ENCODE results near the gene RHOBTB1.
A peak's percentile ranks its signal among the peaks of the same experiment; 100 is the strongest.
"Not testable (repeated sequence)": the region's sequence is repeated elsewhere in the genome, so short reads cannot be mapped to it uniquely, and the experiment has no call there.

RHOBTB1 gene, protein sequence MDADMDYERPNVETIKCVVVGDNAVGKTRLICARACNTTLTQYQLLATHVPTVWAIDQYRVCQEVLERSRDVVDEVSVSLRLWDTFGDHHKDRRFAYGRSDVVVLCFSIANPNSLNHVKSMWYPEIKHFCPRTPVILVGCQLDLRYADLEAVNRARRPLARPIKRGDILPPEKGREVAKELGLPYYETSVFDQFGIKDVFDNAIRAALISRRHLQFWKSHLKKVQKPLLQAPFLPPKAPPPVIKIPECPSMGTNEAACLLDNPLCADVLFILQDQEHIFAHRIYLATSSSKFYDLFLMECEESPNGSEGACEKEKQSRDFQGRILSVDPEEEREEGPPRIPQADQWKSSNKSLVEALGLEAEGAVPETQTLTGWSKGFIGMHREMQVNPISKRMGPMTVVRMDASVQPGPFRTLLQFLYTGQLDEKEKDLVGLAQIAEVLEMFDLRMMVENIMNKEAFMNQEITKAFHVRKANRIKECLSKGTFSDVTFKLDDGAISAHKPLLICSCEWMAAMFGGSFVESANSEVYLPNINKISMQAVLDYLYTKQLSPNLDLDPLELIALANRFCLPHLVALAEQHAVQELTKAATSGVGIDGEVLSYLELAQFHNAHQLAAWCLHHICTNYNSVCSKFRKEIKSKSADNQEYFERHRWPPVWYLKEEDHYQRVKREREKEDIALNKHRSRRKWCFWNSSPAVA

DNA sequence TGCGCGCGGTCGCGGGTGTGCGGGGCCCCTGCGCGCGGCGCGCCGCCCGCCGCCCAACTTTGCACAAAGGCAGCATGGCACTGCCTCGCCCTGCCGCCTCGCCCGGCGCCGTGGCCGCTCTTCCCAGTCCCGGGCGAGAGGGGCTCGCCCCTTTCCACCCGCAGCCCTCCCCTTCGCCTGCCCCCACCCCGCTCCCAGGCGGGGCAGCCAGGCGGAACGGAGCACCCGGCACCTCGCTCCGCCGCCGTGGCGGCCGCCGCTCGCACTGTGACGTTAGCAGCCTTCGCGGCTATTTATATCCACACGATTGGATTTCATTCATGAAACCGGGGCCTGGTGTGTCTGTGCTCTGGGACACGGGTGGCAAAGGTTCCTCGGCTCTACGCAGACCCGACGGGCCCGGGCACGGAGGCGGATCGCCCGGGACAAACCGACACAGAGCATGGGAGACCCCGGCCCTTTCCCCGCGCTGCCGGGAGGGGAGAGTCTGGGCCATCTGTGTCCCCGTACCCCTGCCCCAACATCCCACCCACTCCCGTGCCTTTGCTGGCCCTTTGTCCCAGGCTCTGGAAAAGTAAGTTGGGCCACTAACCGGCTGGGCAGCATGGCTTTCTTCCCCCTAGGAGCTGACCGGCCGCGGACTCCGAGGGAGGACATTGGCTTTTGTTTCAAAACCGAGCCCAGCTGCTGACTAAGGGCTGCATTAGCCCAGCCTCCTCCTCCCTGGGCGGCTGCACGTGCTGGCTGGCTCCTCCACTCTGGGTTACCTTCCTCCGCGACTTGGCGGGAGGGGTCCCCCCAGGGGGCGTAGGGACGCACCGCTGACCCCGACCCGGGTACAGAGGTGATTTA, at the start of gene RHOBTB1:
RHOBTB1 (minus strand) TSS at position 128 of the 852 bp plus-strand sequence. CDS start 32,643 bp downstream, outside the sequence.
- DNase-seq: peak; percentile 11

DNA sequence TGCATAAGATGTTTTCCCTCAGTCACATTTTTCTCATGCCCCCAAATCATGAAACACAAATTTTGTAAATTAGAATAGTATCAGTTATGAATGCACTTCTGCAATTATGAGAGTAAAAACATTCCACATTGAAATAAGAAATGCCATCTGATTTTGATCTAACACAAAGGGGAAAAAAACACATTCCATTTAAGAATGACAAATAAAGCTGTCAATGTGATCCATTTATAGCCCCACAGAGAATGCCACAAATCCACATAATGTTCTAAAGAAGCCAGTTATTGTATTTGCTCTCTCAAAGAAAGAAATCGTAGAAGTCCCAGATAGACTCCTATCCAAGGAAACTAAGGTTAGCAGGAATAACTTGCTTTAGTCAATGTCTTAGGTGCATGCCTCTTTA, 48.7 kb upstream of the RHOBTB1 start:
- DNase-seq: no peak

DNA sequence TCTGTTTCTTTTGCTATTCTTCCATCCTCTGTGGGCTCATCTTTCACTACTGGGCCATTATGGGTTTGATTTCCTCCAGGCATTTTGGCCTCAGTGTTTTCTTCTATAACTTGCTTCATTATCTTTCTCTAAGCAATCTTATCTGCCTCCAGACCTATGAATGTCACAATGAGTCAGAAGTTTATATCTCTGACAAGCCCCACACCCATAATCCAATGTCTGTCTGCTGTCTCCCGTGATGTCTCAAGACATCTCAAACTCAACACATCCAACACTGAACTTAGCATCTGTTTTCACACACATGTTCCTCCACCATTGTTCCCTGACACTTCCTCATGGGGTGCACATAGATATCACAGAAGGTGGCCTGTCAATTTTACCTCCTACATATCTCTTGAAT, 46.7 kb upstream of the RHOBTB1 start:
- no peak for DNase-seq

DNA sequence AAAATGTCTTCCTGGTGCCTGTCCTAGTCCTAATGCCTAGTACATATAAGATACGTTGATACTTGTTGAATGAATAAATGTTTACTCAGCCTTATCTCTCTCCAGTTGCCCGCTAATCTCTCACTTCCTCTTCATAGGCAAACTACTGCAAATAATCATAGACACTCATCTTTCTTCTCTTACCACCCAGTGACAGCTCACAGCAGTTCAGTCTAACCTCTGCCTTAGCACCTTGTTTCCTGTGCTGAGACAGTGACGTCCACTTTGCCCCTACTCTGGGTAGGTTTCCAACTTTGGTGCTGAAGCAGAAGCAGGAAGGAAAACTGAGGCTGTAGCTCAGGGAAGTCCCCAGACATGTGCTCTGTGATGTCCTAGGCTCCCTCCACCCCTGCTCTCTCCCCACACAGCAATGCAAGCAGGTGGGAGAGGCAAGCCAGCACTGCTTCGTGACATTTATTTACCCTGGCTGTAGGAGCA, 45.5 kb upstream of the RHOBTB1 start:
- DNase-seq: no peak

DNA sequence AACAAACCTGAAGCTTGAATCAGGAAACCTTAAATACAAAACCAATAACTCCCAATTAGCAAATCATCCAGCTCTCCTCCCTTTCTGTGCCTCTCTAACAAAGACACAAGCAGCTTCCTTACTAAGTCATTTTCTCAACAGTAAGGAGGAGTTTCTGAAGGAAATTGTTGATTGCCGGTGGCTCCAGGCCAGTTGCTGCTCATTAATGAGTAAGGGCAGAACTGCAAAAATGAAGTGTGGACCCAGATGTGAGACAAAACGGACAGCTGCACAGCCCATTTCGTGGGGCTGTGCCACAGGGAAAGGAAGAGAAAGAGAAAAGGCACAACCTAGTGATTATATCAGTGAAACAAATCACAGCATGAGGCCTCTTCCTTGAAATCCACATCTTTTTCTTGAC, 42.8 kb upstream of the RHOBTB1 start:
- no peak for DNase-seq

DNA sequence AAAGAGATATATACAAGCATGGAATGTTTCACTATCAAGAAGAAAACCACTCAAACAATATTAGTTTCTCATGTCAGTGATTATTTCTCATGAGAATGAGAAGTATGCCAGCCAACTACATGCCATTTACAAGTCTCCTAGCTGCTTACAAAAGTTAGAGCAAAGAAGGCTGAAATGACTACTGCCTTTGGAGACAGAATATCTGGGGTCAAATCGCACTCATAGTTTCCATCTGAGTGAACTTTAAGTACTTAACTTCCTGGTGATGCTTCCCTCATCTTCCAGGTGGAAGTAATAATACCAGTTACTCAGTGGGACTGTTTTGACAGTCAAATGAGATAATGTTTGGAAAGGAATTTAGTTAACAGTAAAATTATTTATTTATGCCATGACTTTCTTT, 42.0 kb upstream of the RHOBTB1 start:
- DNase-seq: no peak

DNA sequence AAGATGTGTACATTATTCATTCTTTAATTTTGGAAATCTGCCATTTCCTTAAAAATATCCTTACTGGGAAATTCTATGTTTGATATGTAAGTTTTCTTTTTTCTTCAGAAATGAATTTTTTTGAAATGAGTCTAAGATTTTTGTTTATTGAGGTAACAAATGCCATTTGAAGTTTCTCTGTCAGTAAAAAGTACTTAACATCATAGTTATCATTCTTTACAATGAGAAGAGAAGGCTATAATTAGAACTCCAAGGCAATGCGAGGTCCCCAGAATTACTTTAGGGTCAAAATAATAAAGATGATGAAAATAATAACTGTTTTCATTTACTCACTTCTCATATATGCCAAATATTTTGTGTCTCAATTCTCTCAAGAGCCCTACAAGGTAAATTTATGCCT, 37.0 kb upstream of the RHOBTB1 start:
- no peak for DNase-seq

DNA sequence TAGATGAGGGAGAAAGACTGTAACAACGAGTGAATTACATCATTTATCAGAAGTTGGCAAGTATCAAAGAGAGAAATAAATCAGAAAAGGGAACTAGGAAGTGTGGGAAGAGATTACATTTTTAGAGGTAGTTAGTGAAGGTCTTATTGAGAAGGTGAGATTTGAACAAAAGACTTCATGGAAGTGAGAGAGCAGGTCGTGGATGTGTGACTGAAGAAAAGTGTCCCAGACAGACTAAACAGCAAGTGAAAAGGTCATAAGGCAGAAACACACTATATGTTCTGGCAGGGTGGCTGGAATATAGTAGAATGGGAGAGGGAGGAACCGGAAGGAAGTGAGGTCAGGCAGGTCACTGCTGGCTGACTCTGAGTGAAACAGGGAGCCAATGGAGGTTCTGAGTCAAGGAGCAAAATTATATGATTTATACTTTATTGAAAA, 35.7 kb upstream of the RHOBTB1 start:
- DNase-seq: no peak

DNA sequence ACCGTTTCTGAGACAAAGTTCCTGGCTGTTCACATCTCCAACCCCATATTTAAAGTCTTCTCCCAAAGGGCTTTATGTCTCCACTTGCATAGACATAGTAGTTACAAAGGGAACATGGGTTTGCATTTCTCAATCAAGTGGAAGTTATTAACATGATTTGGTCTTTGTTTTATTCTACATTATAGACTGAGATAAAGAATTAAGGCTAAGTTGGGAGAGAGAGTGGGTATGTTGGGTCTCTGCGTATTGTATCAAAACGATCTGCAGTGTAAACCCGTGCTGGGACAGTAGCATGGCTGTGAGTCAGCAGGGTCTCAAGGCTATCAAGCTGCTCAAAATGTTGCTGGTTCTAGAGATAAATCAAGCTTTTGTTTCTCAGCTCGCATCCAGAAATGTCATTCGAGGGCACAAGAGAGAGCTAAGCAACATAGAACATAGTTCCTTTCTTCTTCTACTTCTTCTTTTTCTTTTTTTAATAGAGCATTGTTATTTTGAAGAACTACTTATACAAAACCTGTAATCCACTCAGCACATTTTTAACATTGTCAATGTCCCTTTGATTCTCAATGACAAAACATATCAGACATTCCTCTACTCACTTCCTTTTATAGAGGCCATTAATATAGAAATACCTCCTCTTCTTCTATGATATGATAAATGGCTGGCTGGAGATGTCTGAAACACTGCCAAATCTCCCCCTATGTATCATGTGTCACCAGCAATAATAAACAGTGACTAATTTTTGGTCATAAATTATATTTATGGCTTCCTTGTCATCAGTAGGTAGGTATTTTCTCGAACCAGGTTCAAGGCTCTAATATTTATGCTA, 34.5 kb upstream of the RHOBTB1 start:
- DNase-seq: no peak

DNA sequence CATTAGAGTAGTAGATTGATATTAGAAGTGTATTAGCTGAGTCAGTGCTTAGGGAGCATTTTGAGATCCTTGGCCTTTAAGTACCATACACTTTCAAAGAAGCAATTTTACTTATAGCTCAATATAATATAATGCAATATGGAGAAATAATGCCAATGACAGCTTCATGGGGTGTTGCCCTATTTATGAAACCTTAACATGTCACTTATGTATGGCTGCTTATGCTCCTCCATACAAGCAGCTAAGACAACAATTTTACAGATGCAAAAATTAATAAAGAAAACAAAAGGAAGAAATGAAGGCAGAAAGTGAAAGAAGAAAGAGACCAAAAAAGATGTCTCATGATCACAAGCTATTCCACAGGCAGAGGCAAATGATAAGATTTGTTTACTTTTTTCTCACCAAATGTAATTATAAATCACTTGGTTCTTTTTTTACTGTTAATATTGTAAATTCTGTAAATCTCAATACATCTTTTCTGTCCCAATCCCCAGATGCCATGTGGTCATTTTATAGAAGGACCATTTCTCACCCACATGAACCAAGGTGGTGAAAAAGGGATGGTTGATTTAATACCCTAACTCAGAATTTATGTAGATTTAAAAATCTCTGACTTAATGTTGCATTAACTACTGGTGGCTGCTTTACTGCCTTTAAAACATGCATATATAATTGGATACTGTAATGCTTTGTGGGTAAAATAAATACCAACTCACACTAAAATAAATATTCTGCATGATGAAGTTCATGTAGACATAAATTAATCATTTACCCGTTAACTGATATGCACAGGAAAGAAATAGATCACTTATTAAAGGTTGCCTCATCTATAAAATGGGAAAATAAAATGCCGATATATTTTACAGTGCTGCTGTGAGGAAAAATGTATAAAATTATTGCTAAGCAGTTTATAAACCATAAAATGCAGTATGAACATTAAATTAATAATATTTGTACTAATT, 33.5 kb upstream of the RHOBTB1 start:
- no peak for DNase-seq

DNA sequence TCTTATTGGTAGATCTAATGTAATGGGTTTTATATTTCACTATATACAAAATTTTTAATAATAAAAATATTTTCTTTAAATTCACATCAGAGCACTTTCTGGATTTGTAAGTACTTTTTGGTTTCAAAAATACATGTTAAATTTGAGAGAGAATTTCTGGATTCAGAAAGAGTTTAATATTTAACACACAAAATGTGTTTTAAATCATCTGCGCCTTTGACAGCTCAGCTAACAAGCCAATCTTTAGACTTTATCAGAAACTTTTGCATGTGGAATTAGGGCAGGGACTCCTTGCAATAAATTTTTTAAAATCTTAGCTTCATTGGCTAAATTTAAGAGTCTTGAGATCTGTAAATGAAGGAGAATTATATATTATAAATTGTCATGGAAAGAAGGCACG, 32.7 kb upstream of the RHOBTB1 start:
- DNase-seq: no peak

DNA sequence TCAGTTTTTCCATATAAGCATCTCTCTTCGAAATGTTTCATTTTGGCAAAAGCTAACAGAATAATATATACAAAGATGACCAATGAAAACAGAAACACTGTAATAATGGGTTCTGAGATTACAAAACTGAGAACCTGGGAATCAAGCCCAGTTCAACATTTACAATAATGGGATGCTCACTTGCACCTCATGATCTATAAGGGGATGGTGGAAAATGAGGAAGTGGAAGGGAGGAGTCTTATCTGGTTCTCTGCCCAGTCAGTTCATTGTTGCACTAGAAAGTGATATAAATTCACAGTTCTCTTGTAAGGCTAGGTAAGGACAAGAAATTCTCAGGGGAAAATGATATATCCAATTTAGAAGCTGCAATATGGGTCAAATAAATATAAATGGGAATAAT, 31.7 kb upstream of the RHOBTB1 start:
- DNase-seq: no peak

DNA sequence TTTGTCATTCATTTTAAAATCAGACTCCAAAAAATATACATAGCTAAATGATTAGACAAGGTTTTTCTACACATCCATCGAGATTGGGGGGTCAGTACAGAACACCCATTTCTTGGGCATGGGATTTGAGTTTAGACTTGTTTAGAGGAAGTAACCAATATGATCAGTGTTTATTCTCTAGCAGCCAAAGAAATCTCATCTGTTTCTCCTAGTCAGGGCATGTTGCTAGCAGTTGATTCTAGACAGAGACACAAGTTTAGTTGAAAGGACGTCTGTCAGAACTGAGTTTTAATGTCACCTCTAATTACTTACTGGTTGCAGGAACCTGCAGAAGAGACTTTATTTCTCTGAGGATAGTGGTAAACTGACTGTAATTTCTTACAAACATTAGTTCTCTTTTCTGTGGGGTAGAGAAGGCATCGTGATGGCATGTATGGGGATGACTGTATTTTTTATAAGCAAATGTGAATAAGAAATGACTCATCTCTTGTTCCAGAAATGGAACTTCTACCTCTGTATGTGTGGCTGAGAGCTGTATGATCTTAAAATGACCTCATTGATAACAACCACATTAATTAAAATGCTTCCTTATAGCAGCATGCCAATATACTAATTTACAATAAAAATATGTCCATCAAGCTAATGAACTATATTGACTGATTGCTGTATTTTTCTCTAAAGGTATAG, 30.6 kb upstream of the RHOBTB1 start:
- DNase-seq: no peak

DNA sequence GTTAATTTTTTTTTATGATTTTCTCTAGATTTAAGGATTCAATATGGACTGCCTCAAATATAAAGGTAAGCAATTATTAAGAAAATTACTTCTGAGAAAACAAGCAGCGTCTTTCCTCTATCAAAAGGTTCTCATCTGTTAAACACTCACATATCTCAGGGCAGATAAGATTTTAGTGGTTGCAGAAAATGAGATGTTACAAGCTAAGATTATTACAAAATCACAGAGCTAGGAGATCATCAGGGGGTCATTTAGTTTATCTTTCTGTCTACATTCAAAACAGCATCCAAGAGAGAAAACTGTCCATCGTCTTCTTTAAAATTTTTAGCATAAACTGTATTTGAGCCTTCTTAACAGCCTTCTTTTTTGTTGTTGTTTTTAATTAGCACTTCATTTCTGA, 29.1 kb upstream of the RHOBTB1 start:
- DNase-seq: no peak

DNA sequence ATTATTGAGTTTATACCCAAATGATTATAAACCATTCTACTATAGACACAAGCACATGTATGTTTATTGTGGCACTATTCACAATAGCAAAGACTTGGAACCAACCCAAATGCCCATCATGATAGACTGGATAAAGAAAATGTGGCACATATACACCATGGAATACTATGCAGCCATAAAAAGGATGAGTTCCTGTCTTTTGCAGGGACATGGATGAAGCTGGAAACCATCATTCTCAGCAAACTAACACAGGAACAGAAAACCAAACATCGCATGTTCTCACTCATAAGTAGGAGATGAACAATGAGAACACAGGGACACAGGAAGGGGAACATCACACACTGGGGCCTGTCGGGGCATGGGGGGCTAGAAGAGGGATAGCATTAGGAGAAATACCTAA, 28.2 kb upstream of the RHOBTB1 start:
- not testable (repeated sequence) for DNase-seq

DNA sequence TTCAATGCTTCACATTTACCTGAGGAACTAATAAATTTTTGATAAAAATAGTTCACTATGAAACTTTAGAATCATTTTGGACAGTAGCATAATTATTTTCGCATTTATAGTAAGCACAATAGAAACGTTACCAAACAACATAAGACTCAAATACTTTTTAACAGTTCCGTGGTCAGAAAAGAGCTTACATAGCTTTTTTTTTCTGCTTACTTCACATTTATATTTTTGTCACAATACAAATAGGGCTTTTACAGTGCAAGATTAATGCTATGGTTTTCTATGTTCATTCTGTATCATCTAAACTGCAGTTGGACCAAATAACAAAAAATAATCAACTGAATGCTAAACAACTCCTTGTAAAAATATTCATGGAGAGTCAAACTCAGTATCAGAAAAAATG, 26.5 kb upstream of the RHOBTB1 start:
- no peak for DNase-seq

DNA sequence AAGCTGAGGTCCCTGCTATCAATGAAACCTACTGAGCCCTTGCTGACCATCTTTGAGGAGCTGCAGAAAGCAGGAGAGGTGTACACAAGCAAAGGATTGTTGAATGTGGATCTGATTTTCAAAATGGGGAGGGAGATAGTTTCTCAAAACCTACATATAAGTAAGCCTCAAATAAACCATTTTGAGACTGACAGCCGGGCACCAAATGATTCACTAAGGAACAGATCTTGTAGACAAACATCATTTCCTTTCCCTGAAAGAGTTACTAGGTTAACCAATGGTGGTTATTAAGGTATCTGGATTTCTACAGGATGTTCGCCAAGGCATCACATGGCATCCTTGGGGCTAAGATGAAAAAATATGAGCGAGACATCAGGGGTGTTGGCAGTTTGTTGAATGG, 24.5 kb upstream of the RHOBTB1 start:
- DNase-seq: no peak

DNA sequence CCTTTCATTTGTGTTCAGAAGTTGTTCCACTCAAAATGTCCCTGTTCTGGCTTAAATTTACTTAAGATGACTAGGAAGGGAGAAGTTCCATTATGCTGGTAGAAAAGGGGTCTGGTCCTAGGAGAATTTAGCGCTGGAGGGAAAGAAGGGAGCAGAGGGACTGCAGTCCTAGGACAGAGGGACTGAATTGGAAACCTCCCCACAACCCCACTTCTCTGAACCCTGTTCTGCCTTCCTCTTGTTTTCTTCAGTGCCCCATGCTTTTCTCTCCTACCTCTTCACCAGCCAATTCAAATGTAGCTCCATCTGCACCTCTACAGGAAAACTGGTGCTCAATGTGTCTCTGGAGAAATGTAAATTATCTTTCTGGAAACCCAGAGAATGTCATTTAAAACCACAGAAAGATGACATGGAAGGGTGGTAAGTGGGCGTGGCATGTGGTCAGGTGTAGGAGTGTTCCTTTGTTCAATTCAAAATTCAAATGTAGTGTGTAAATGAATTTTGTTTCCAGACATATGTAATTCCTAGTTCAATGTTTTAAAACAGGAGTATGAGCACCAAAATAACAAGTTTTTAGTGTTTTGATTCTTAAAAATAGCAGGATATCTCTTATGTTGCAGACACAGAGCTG, 24.0 kb upstream of the RHOBTB1 start:
- no peak for DNase-seq

DNA sequence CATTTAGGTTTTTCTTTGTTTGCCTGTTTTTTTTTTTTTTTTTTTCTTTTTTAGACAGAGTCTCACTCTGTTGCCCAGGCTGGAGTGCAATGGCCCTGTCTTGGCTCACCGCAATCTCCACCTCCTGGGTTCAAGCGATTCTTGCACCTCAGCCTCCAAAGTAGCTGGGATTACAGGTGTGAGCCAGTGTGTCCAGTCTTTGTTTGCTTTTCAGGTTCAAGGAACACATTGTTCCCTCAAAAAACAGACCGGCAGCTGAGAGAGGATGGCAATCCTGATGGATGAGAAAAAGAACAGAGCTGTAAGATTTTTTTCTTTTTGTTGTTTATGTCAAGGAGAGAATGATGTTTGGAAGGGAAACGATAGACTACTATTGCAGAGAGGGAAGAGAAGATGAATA, 23.3 kb upstream of the RHOBTB1 start:
- DNase-seq: no peak

DNA sequence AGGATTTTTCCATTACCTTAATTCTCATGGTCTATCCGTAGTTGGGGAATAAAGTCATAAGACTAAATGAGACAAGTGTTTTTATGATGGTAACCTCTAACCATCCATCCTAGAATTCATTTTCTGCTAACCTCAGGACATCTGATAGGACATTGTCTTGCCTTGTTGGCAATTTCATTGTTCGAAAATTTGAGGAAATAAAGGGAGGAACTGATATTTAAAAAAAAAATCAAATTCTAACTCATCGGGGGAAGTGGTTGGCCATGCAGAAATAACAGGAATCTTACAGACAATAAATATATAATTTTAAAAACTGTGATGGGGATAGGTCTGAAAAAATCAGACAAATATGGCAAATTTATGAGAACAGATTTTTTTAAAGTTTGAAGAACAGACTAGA, 21.7 kb upstream of the RHOBTB1 start:
- DNase-seq: no peak
